Adrenal gland (tissue), 12 donors: ENCODE measurements around the gene JAML. TPM values are rescaled to one million over a fixed set of nuclear protein-coding genes. Genes with fewer than 3 reads are reported as not detected.

Source experiments
- DNase-seq, 7 donors: peaks; one replicate each; pipeline ENCODE4 v3.0.0-alpha.2; 2019 to 2020
- H3K27ac ChIP-seq, 5 donors: fragments of 200-600 bp; sonication (generic) in 4 of 5; 1 replicate in 3 of 5; 2 replicates in 2 of 5; pipeline versions ENCODE4 v1.5.1 to v1.8.0; 2016 to 2020; ENCODE audit warnings: mild to moderate bottlenecking in 1 of 5
- H3K27me3 ChIP-seq: fragments of 200-600 bp; 2 replicates; pipeline ENCODE4 v1.8.0; 2021
- H3K36me3 ChIP-seq, 2 donors: fragments of 200-600 bp; replicated peaks in 1 of 2; 1 replicate in 1 of 2; 2 replicates in 1 of 2; pipeline versions ENCODE4 v1.5.1 to v1.8.0; 2018 to 2022
- H3K4me1 ChIP-seq, 2 donors: fragments of 200-600 bp; replicated peaks in 1 of 2; 1 replicate in 1 of 2; 2 replicates in 1 of 2; pipeline versions ENCODE4 v1.5.1 to v1.8.0; 2018 to 2021
- H3K4me3 ChIP-seq, 4 donors: fragments of 200-600 bp; sonication (generic) in 3 of 4; one replicate each; pipeline ENCODE4 v1.5.1; 2016 to 2018
- H3K9me3 ChIP-seq, 3 donors: fragments of 200-600 bp; sonication (generic) in 1 of 3; replicated peaks in 1 of 3; 1 replicate in 2 of 3; 2 replicates in 1 of 3; pipeline versions ENCODE4 v1.5.1 to v1.8.0; 2016 to 2021
- CTCF ChIP-seq, 6 experiments: fragments of 450-650 bp in 4 of 6; fragments of 200-600 bp in 2 of 6; sonication (generic) in 1 of 6; IDR thresholded peaks; 1 replicate in 5 of 6; 2 replicates in 1 of 6; pipeline versions ENCODE4 v1.5.1 to v1.8.0; 2016 to 2021; ENCODE audit warnings: antibody characterized with exemption in 6 of 6, mild to moderate bottlenecking in 2 of 6, moderate library complexity in 1 of 6
- POLR2A ChIP-seq, 2 donors: fragments of 450-650 bp; IDR thresholded peaks; one replicate each; pipeline ENCODE4 v1.6.1; 2017; ENCODE audit warnings: antibody characterized with exemption in 2 of 2, mild to moderate bottlenecking in 2 of 2, moderate library complexity in 1 of 2
- WGBS, 4 donors: extraction: QIAGEN DNeasy Blood & Tissue Kit in 2 of 4; methylation state at CpG; one replicate each; pipeline versions ENCODE4 v1.1.5 to v1.1.7; 2013 to 2017; 5-methylcytosine and 5-hydroxymethylcytosine counted together
- intact Hi-C, 2 donors: fragments of 100-400 bp; cut with DNase I; formaldehyde crosslinking; loops; one replicate each; pipeline versions ENCODE4 v1.14.1 to v1.15.0; 2022 to 2023
- polyA plus RNA-seq, 3 donors: library from polyadenylated mRNA; stranded (reverse); fragments of 200-250 nt in 2 of 3; fragments of 350-450 nt in 1 of 3; fragmentation: Illumina TruSeq in 1 of 3; extraction: RNeasy Lipid Tissue Mini Kit (QIAGEN cat#74804) in 1 of 3; gene quantifications; one replicate each; pipeline ENCODE4 v1.2.3, GENCODE V29; 2013 to 2014
- total RNA-seq, 9 donors: library from RNA; depleted of rRNA in 4 of 9; stranded (reverse); fragments of >200 nt in 4 of 9; fragments of 120-200 nt in 1 of 9; fragmentation: NEBNext Ultra II Directional in 1 of 9; extraction: Animal tissue kit (Norgen Biotek cat#: 25700) in 1 of 9; gene quantifications; one replicate each; pipeline versions ENCODE4 v1.1.0 to v1.2.4, GENCODE V29; 2013 to 2023
- donor health status: healthy with polysubstance abuse.
- donor health status: Bipolar disorder and iron deficiency.
- donor health status: DM: yes; HTN: yes; CAD: no.
- donor health status: DM: no; HTN: no; CAD: no.
- donor health status: DM: no; HTN: no; CAD: no.
- donor health status: DM: yes; HTN: yes; CAD: no.

JAML gene
- total and polyA plus RNA-seq, 12 donors, result 1.8 to 13.9 (median 4.5) TPM

GRCh38 chr11:118231461-118231860, 6.7 kb upstream of the JAML start:
- intact Hi-C loops, result no loop called here
- no peaks in the 10 kb centered on the region for H3K9me3 ChIP-seq
- H3K36me3 ChIP-seq, result no peaks in the 10 kb centered on the region
- H3K27ac ChIP-seq, result no peak overlapping the region
- TF ChIP-seq POLR2A (IDR thresholded peaks at IDR 0.05) (no peak), CTCF (IDR thresholded peaks at IDR 0.05) (no peak)
- no peak overlapping the region for H3K4me3 ChIP-seq
- peaks cover 3 to 4% of the 10 kb centered on the region in 2 donors for H3K4me1 ChIP-seq
- H3K27me3 ChIP-seq, result no peaks in the 10 kb centered on the region
- no peak for DNase-seq

- Histone ChIP-seq H3K4me3 (no peak overlapping the region), H3K27ac (peak overlapping the region in 1 of 5 donors; percentile 61), H3K27me3 (no peaks in the 10 kb centered on the region), H3K4me1 (peaks cover 4% of the 10 kb centered on the region in 2 donors), H3K36me3 (no peaks in the 10 kb centered on the region), H3K9me3 (no peaks in the 10 kb centered on the region)
- no peak for DNase-seq
- intact Hi-C loops, result no loop called here
- WGBS, 4 donors, result 79 to 91% (median 86%) methylated on average over 3 of the region's 3 CpGs
- TF ChIP-seq POLR2A (IDR thresholded peaks at IDR 0.05) (no peak), CTCF (IDR thresholded peaks at IDR 0.05) (no peak)
Observed at GRCh38 chr11:118230088-118230487, 5.3 kb upstream of the JAML start.

DNA sequence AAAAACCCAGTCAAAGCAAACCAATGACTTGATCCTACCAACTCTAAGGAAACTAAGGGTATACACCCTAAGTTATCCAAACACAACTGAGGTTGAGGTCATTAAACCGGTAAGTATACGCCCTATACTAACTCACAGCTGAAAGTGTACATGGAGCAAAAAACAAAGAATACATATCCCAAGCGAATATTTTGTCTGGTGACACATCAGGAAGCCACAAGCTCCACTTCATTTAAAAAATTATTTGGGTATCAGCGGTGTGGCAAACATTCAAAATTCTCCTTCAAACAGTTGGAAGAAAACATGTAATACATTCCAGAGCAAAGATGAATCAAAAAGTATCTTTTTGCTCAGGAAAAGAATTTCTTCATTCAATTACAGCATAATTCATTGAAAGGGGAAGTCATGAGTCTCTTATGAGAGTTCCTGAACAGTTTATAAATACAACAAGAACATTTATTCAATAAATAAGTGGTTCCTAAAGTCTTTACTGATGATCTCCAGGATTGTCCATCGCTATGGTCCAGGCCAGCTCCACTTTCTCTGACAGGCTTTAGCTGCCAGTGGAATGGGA, 4.5 kb upstream of the JAML start:
- Histone ChIP-seq H3K27me3 (no peaks in the 10 kb centered on the region), H3K27ac (peak overlapping the region in 4 of 5 donors; percentile 34 to 61 (median 45)), H3K4me3 (no peak overlapping the region), H3K4me1 (peaks cover 4% of the 10 kb centered on the region in 2 donors), H3K36me3 (no peaks in the 10 kb centered on the region), H3K9me3 (no peaks in the 10 kb centered on the region)
- DNase-seq, result no peak
- TF ChIP-seq POLR2A (IDR thresholded peaks at IDR 0.05), result no peak
- no peak for TF ChIP-seq CTCF (IDR thresholded peaks at IDR 0.05)
- 49 to 74% (median 60%) methylated on average over 5 of the region's 5 CpGs for WGBS, 4 donors
- intact Hi-C loops, result no loop called here

DNA sequence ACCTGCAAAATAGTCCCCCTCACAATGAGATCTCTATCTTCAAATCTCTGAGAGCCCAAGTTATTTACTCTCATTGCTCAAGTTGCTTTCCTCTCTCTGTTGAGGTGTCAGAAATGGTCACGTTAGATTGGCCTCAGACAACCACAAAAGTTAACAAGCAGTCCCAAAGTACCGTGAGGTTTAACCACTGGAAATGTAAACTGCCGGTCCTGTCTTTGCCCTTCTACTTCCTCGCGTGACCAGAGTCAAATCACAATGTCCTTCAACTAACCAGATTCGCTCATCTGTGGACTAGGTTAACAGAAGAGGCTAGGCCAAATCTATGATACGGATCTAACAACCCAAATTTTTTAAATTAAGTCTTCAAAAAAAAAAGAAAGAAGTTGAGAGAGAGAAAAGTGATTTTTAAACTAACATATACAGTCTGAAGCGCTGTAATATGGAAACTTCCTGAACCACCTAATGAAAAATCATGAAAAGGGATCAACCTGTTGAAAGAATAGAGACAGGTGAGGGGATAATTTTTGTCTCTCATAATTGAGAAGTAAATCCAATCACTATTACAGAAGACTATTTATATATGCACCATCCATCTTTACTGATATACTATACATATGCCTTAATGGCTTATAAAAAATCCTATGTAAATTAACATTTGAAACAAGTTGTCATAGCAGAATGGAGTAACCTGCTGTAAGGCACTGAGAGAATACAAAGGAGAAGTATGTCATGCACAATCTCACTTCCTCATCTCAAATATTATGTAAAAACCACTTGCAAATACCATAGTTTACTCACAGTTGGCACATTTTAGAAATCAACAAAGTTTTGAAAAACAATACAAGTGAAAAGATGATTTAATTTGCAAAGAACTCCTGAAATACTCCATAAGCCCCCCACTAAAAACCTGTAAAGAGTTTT, 3.3 kb upstream of the JAML start:
- DNase-seq, result no peak
- 78 to 86% (median 81%) methylated on average over 8 of the region's 8 CpGs for WGBS, 4 donors
- H3K4me1 ChIP-seq, result peaks cover 4% of the 10 kb centered on the region in 2 donors
- peak overlapping the region in 1 of 5 donors; percentile 61 for H3K27ac ChIP-seq
- H3K9me3 ChIP-seq, result no peaks in the 10 kb centered on the region
- no peaks in the 10 kb centered on the region for H3K36me3 ChIP-seq
- H3K4me3 ChIP-seq, result no peak overlapping the region
- no peaks in the 10 kb centered on the region for H3K27me3 ChIP-seq
- intact Hi-C loops, result no loop called here
- TF ChIP-seq POLR2A (IDR thresholded peaks at IDR 0.05) (no peak), CTCF (IDR thresholded peaks at IDR 0.05) (no peak)
